ENCODE measurements around the gene C6orf136. TPM values are rescaled to one million over a fixed set of nuclear protein-coding genes. Genes with fewer than 3 reads are reported as not detected.

C6orf136 gene
- total RNA-seq, 1 donor from 2014 or later, result 57.3 TPM

- intact Hi-C loops (cut with micrococcal nuclease), result no loop called here
- Histone ChIP-seq H3K9me3 (replicated peaks) (no peaks in the 10 kb centered on the region), H3K36me3 (peaks cover 52% of the 10 kb centered on the region), H3K27ac (replicated peaks) (no peak overlapping the region), H3K4me1 (peaks cover 13% of the 10 kb centered on the region), H3K4me3 (no peak overlapping the region), H3K27me3 (ENCODE audit: low read depth) (no peaks in the 10 kb centered on the region)
- peak; percentile 32 for DNase-seq
- TF ChIP-seq CTCF (IDR thresholded peaks at IDR 0.05; ENCODE audit: borderline replicate concordance), result no peak
Observed at GRCh38 chr6:30600451-30600961, 46.4 kb upstream of the C6orf136 start.

- Histone ChIP-seq H3K9me3 (replicated peaks) (no peaks in the 10 kb centered on the region), H3K4me3 (no peak overlapping the region), H3K4me1 (peaks cover 13% of the 10 kb centered on the region), H3K36me3 (peaks cover 62% of the 10 kb centered on the region), H3K27ac (replicated peaks) (no peak overlapping the region), H3K27me3 (ENCODE audit: low read depth) (no peaks in the 10 kb centered on the region)
- no peak for DNase-seq
- TF ChIP-seq CTCF (IDR thresholded peaks at IDR 0.05; ENCODE audit: borderline replicate concordance), result no peak
- intact Hi-C loops (cut with micrococcal nuclease), result no loop called here
Observed at GRCh38 chr6:30601436-30601814, 45.5 kb upstream of the C6orf136 start.

- Histone ChIP-seq H3K4me3 (no peak overlapping the region), H3K9me3 (replicated peaks) (no peaks in the 10 kb centered on the region), H3K36me3 (peaks cover 68% of the 10 kb centered on the region), H3K27me3 (ENCODE audit: low read depth) (no peaks in the 10 kb centered on the region), H3K4me1 (peaks cover 13% of the 10 kb centered on the region), H3K27ac (replicated peaks) (no peak overlapping the region)
- intact Hi-C loops (cut with micrococcal nuclease), result no loop called here
- no peak for DNase-seq
- TF ChIP-seq CTCF (IDR thresholded peaks at IDR 0.05; ENCODE audit: borderline replicate concordance), result no peak
Observed at GRCh38 chr6:30601815-30602641, 44.9 kb upstream of the C6orf136 start.

- DNase-seq, result no peak
- Histone ChIP-seq H3K27me3 (ENCODE audit: low read depth) (no peaks in the 10 kb centered on the region), H3K36me3 (peaks cover 87% of the 10 kb centered on the region), H3K4me3 (no peak overlapping the region), H3K27ac (replicated peaks) (no peak overlapping the region), H3K9me3 (replicated peaks) (no peaks in the 10 kb centered on the region), H3K4me1 (peaks cover 15% of the 10 kb centered on the region)
- no peak for TF ChIP-seq CTCF (IDR thresholded peaks at IDR 0.05; ENCODE audit: borderline replicate concordance)
- intact Hi-C loops (cut with micrococcal nuclease), result no loop called here
Observed at GRCh38 chr6:30603961-30604360, 43.0 kb upstream of the C6orf136 start.

- Histone ChIP-seq H3K4me3 (no peak overlapping the region), H3K9me3 (replicated peaks) (no peaks in the 10 kb centered on the region), H3K4me1 (peaks cover 60% of the 10 kb centered on the region), H3K36me3 (peaks cover 46% of the 10 kb centered on the region), H3K27me3 (ENCODE audit: low read depth) (no peaks in the 10 kb centered on the region), H3K27ac (replicated peaks) (peak overlapping the region; percentile 23)
- DNase-seq, result no peak
- no peak for TF ChIP-seq CTCF (IDR thresholded peaks at IDR 0.05; ENCODE audit: borderline replicate concordance)
- intact Hi-C loops (cut with micrococcal nuclease), result no loop called here
Observed at GRCh38 chr6:30610065-30610464, 36.9 kb upstream of the C6orf136 start.
